T-helper 2 cell treated with Interferon-gamma antibody and Interleukin-4, amounts not matched to agents 100 ng/mL and 5 ng/mL, for 36 hours (primary cell): Measurements from ENCODE around the gene EIF3D. TPM values are rescaled to one million over a fixed set of nuclear protein-coding genes. Genes with fewer than 3 reads are reported as not detected.

ENCODE experiments used
- intact Hi-C: fragments of 100-400 bp; cut with micrococcal nuclease; formaldehyde crosslinking; loops from one replicate; pipeline ENCODE4 v1.15.1; 2023
- total RNA-seq: library from RNA; stranded (reverse); gene quantifications from 2 replicates; pipeline ENCODE4 v1.2.3, GENCODE V29; 2022

EIF3D gene
- total RNA-seq, 1 donor from 2014 or later = 213 TPM

GRCh38 chr22:36510384-36510783, 18.6 kb downstream of the EIF3D start:
- intact Hi-C loops = no loop called here

- intact Hi-C loops = loop anchor here (1.0 kb wide), 2 partner anchors 22 to 119 kb away; partner anchors contain the start of gene EIF3D
These were observed 21.4 kb downstream of the EIF3D start for GRCh38 chr22:36507518-36508010.

GRCh38 chr22:36506637-36507517, 22.1 kb downstream of the EIF3D start, which contains the start of gene FOXRED2:
Gene FOXRED2, minus strand, starts transcription at chr22:36507040. Its CDS starts 618 bp downstream, at chr22:36506422.
- intact Hi-C loops = loop anchor here (1.0 kb wide), 2 partner anchors 22 to 119 kb away; partner anchors contain the start of gene EIF3D

GRCh38 chr22:36505998-36506635, 22.8 kb downstream of the EIF3D start:
- intact Hi-C loops = no loop called here

- intact Hi-C loops = no loop called here
These were observed 30.9 kb downstream of the EIF3D start for GRCh38 chr22:36497910-36498665.

- intact Hi-C loops = no loop called here
These were observed 35.3 kb downstream of the EIF3D start for GRCh38 chr22:36493690-36494110.

GRCh38 chr22:36492109-36492508, 36.9 kb downstream of the EIF3D start:
- intact Hi-C loops = no loop called here

GRCh38 chr22:36491155-36491554, 37.8 kb downstream of the EIF3D start:
- intact Hi-C loops = no loop called here

- intact Hi-C loops = no loop called here
These were observed 42.2 kb downstream of the EIF3D start for GRCh38 chr22:36486619-36487384.

GRCh38 chr22:36481393-36482168, 47.4 kb downstream of the EIF3D start, which contains the start of gene TXN2:
Gene TXN2, minus strand, starts transcription at chr22:36481640. Its CDS starts 803 bp downstream, at chr22:36480837.
- intact Hi-C loops = loop anchor here (1.0 kb wide), 3 partner anchors 26 to 93 kb away; partner anchors contain the start of gene EIF3D

GRCh38 chr22:36480941-36481392, 48.0 kb downstream of the EIF3D start:
- intact Hi-C loops = loop anchor here (1.0 kb wide), 3 partner anchors 26 to 93 kb away; partner anchors contain the start of gene EIF3D

GRCh38 chr22:36478966-36479365, 50.0 kb downstream of the EIF3D start:
- intact Hi-C loops = no loop called here

GRCh38 chr22:36475341-36475740, 53.6 kb downstream of the EIF3D start:
- intact Hi-C loops = no loop called here

- intact Hi-C loops = no loop called here
These were observed 56.3 kb downstream of the EIF3D start for GRCh38 chr22:36472689-36473088.

GRCh38 chr22:36471341-36471821, 57.6 kb downstream of the EIF3D start:
- intact Hi-C loops = loop anchor here (2.0 kb wide), 1 partner anchor 139 kb away; no protein-coding TSS in a partner anchor

- intact Hi-C loops = loop anchor here (1.0 to 2.0 kb wide), 2 partner anchors 138 to 170 kb away; no protein-coding TSS in a partner anchor
These were observed 58.0 kb downstream of the EIF3D start for GRCh38 chr22:36470994-36471331.

- intact Hi-C loops = loop anchor here (1.0 to 2.0 kb wide), 2 partner anchors 138 to 169 kb away; no protein-coding TSS in a partner anchor
These were observed 58.6 kb downstream of the EIF3D start for GRCh38 chr22:36470162-36470993.

- intact Hi-C loops = no loop called here
These were observed 59.8 kb downstream of the EIF3D start for GRCh38 chr22:36469094-36469710.
